GM12878 (cell line): Measurements from ENCODE around the gene ANKS1A. TPM values are rescaled to one million over a fixed set of nuclear protein-coding genes. Genes with fewer than 3 reads are reported as not detected.

Experiments
- ATAC-seq: fragments of 200-7000 bp; cut with Tn5 transposase; 3 replicates; pipeline ENCODE4 v1.9.1; 2020; ENCODE audit warnings: mild to moderate bottlenecking, moderate library complexity
- BruUV-seq: library from RNA; stranded (reverse); fragments of 400-500 nt; replicated peaks from 2 replicates; lab custom pipeline; 2021; lab: Mats Ljungman, UMichigan
- CTCF ChIA-PET: fragments of 300-600 bp; sonication (Branson Sonifier 250); formaldehyde crosslinking; extraction: SDS; loops from one replicate; lab custom pipeline; 2021; ENCODE audit warnings: inconsistent platforms; lab: Yijun Ruan, JAX
- POLR2A ChIA-PET: fragments of 350-600 bp; formaldehyde crosslinking; extraction: SDS; loops from one replicate; lab custom pipeline; 2021; ENCODE audit warnings: inconsistent platforms; lab: Charles Lee
- RAD21 ChIA-PET: fragments of 300-600 bp; sonication (Branson Sonifier 250); formaldehyde crosslinking; loops from one replicate; lab custom pipeline; 2023; ENCODE audit warnings: antibody characterized with exemption; ENCODE audit not compliant: unreplicated experiment; lab: Charles Lee
- SMC1A ChIA-PET: fragments of 300-600 bp; sonication (Branson Sonifier 250); formaldehyde crosslinking; loops from one replicate; lab custom pipeline; 2023; ENCODE audit not compliant: unreplicated experiment, uncharacterized antibody; lab: Charles Lee
- DNase-seq: peaks from one replicate; pipeline ENCODE4 v3.0.0-alpha.2; 2011; ENCODE audit warnings: low read depth, low spot score
- FAIRE-seq: peaks from 3 replicates; lab custom pipeline; 2011; peaks lifted over from hg19 to GRCh38; lab: Jason Lieb, UNC
- H2AFZ ChIP-seq: 2 replicates; pipeline ENCODE4 v1.6.0; 2011; ENCODE audit warnings: low read depth, low read length, control low read depth; ENCODE audit not compliant: control insufficient read depth
- H3K27ac ChIP-seq: 2 replicates; pipeline ENCODE4 v1.5.1; 2011; ENCODE audit warnings: control low read depth; ENCODE audit not compliant: control insufficient read depth, insufficient read depth
- H3K27me3 ChIP-seq, 2 experiments: replicated peaks in 1 of 2; 2 replicates each; pipeline versions ENCODE4 v1.6.0 to v1.6.1; 2011; ENCODE audit warnings: low read length in 1 of 2; ENCODE audit not compliant: control insufficient read depth in 2 of 2, insufficient read depth in 2 of 2
- H3K36me3 ChIP-seq, 2 experiments: 2 replicates each; pipeline ENCODE4 v1.5.1; 2011; ENCODE audit warnings: low read length in 1 of 2; ENCODE audit not compliant: control insufficient read depth in 2 of 2, insufficient read depth in 2 of 2
- H3K4me1 ChIP-seq: 2 replicates; pipeline ENCODE4 v1.6.1; 2011; ENCODE audit warnings: mild to moderate bottlenecking, low read length, moderate library complexity, mixed read lengths; ENCODE audit not compliant: control insufficient read depth, insufficient read depth
- H3K4me2 ChIP-seq: 2 replicates; pipeline ENCODE4 v1.6.0; 2011; ENCODE audit warnings: control low read depth; ENCODE audit not compliant: control insufficient read depth, insufficient read depth
- H3K4me3 ChIP-seq: fragments of 200-600 bp; sonication (generic); 2 replicates; pipeline ENCODE4 v1.5.1; 2016
- H3K79me2 ChIP-seq: 2 replicates; pipeline ENCODE4 v1.6.0; 2011; ENCODE audit warnings: low read length; ENCODE audit not compliant: control insufficient read depth, insufficient read depth
- H3K9ac ChIP-seq: 2 replicates; pipeline ENCODE4 v1.8.0; 2011; ENCODE audit warnings: low read length, control low read depth, mixed read lengths; ENCODE audit not compliant: control insufficient read depth, insufficient read depth
- H3K9me3 ChIP-seq: replicated peaks from 3 replicates; pipeline ENCODE4 v1.5.1; 2011; ENCODE audit warnings: mild to moderate bottlenecking, low read length; ENCODE audit not compliant: control insufficient read depth, insufficient read depth
- H4K20me1 ChIP-seq: 2 replicates; pipeline ENCODE4 v1.6.0; 2011; ENCODE audit not compliant: control insufficient read depth, insufficient read depth
- BCL3 ChIP-seq: IDR thresholded peaks from 2 replicates; pipeline ENCODE4 v1.6.1; 2011; ENCODE audit warnings: borderline replicate concordance, low read depth, mild to moderate bottlenecking, moderate library complexity, low read length; ENCODE audit not compliant: insufficient read depth, poor library complexity, severe bottlenecking
- CBX5 ChIP-seq: sonication (generic); IDR thresholded peaks from 2 replicates; pipeline ENCODE4 v1.6.1; 2016; ENCODE audit warnings: low read depth, moderate library complexity, mild to moderate bottlenecking, inconsistent platforms
- CUX1 ChIP-seq: IDR thresholded peaks from 2 replicates; pipeline ENCODE4 v1.6.1; 2012; ENCODE audit warnings: improper control_type of control experiment, low read depth, low read length; ENCODE audit not compliant: insufficient replicate concordance
- DPF2 ChIP-seq: fragments of 450-650 bp; IDR thresholded peaks from 2 replicates; pipeline ENCODE4 v1.6.1; 2017; ENCODE audit warnings: mild to moderate bottlenecking
- LARP7 ChIP-seq: fragments of 450-650 bp; IDR thresholded peaks from 2 replicates; pipeline ENCODE4 v1.6.1; 2017; ENCODE audit warnings: mild to moderate bottlenecking
- NR2C2 ChIP-seq: IDR thresholded peaks from 2 replicates; pipeline ENCODE4 v1.6.1; 2011; ENCODE audit warnings: borderline replicate concordance, low read depth; ENCODE audit not compliant: control insufficient read depth, insufficient read length
- POLR2AphosphoS2 ChIP-seq: IDR thresholded peaks from 2 replicates; pipeline ENCODE4 v1.6.1; 2011; ENCODE audit warnings: low read depth, mild to moderate bottlenecking, low read length, improper control_type of control experiment, moderate library complexity
- SREBF1 ChIP-seq: IDR thresholded peaks from 2 replicates; pipeline ENCODE4 v1.6.1; 2012; ENCODE audit warnings: mild to moderate bottlenecking, low read length
- SREBF2 ChIP-seq: IDR thresholded peaks from 2 replicates; pipeline ENCODE4 v1.6.1; 2012; ENCODE audit warnings: mild to moderate bottlenecking, low read length
- TAF1 ChIP-seq: IDR thresholded peaks from 2 replicates; pipeline ENCODE4 v1.6.1; 2011; ENCODE audit warnings: mild to moderate bottlenecking, low read depth, low read length, borderline replicate concordance
- ZBTB40 ChIP-seq: fragments of 450-650 bp; IDR thresholded peaks from 2 replicates; pipeline ENCODE4 v1.6.1; 2016; ENCODE audit warnings: mild to moderate bottlenecking, moderate library complexity, borderline replicate concordance
- ZNF24 ChIP-seq: fragments of 450-650 bp; IDR thresholded peaks from 2 replicates; pipeline ENCODE4 v1.6.1; 2017; ENCODE audit warnings: antibody characterized with exemption, mild to moderate bottlenecking
- WGBS: methylation state at CpG from one replicate; pipeline ENCODE4 v1.1.6; 2016; ENCODE audit warnings: low lambda C conversion rate; ENCODE audit not compliant: insufficient replicate concordance, insufficient coverage; ENCODE audit errors: missing lambda C conversion rate; 5-methylcytosine and 5-hydroxymethylcytosine counted together
- in situ Hi-C: fragments of 300-500 bp; cut with MboI; formaldehyde crosslinking; loops from 9 replicates; pipeline ENCODE4 v1.14.3; 2018; ENCODE audit warnings: mixed read lengths
- intact Hi-C: fragments of 100-400 bp; cut with micrococcal nuclease; formaldehyde crosslinking; loops from one replicate; pipeline ENCODE4 v1.14.2; 2022; ENCODE audit not compliant: unreplicated experiment
- polyA plus RNA-seq, 11 experiments: library from polyadenylated mRNA; depleted of rRNA in 4 of 11; unstranded in 6 of 11; stranded (reverse) in 5 of 11; fragments of >200 nt; fragmentation: Nextera tagmentation in 4 of 11; fragmentation: Illumina TruSeq in 1 of 11; extraction: Ambion mirVana in 4 of 11; extraction: Trizol in 1 of 11; gene quantifications; 1 replicate in 1 of 11; 2 replicates in 10 of 11; pipeline versions ENCODE4 v1.2.1 to v1.2.3, GENCODE V29; 2011 to 2016; ENCODE audit warnings: inconsistent platforms in 2 of 11, missing spikeins in 2 of 11, low read depth in 1 of 11
- total RNA-seq, 4 experiments: library from RNA; depleted of rRNA in 3 of 4; stranded (reverse); fragments of >200 nt in 3 of 4; fragmentation: Illumina TruSeq in 1 of 4; extraction: Trizol in 1 of 4; gene quantifications; 2 replicates each; pipeline versions ENCODE4 v1.2.1 to v1.2.3, GENCODE V29; 2013 to 2021

ANKS1A gene
- total and polyA plus RNA-seq, 10 of the 15 experiments (the other 5 are each of a cell fraction or from before 2014, with no cell fraction given), result 0.60 to 7.0 (median 3.0) TPM

- whole genome bisulfite sequencing, result 95% methylated on average over 11 of the region's 11 CpGs
- H3K27me3 ChIP-seq, result no peaks in the 10 kb centered on the region
- no peak overlapping the region for H3K27ac ChIP-seq
- CTCF ChIA-PET, result interaction anchor here (1.1 to 1.9 kb wide), 5 partner anchors 13 to 182 kb away, joined by 3 to 7 read pairs (median 3); no protein-coding TSS in a partner anchor
- no peak overlapping the region for H3K4me3 ChIP-seq
- intact Hi-C loops (no loop called here), in situ Hi-C loops (no loop called here)
- no peaks in the 10 kb centered on the region for H4K20me1 ChIP-seq
- SMC1A ChIA-PET, result no interaction called here
- no peaks in the 10 kb centered on the region for H3K4me1 ChIP-seq
- H3K79me2 ChIP-seq, result no peaks in the 10 kb centered on the region
- FAIRE-seq (no peak), ATAC-seq (no peak), DNase-seq (no peak)
- POLR2A ChIA-PET, result interaction anchor here (2.0 kb wide), 1 partner anchor 14 kb away, joined by 5 read pairs; no protein-coding TSS in a partner anchor
- no peaks in the 10 kb centered on the region; a peak in 1 of 4 replicates for H3K36me3 ChIP-seq
- H2AFZ ChIP-seq, result no peak overlapping the region
- RAD21 ChIA-PET, result no interaction called here
- H3K9me3 ChIP-seq, result no peaks in the 10 kb centered on the region
- no TSS peak for BruUV-seq
- no peak overlapping the region for H3K4me2 ChIP-seq
- no peak overlapping the region for H3K9ac ChIP-seq
- TF ChIP-seq NR2C2 (no peak), CBX5 (no peak), TAF1 (no peak), BCL3 (no peak), CUX1 (no peak), SREBF2 (no peak), LARP7 (no peak), ZNF24 (no peak), DPF2 (no peak), ZBTB40 (no peak), SREBF1 (no peak), POLR2AphosphoS2 (no peak)
These were observed 136.5 kb downstream of the ANKS1A start for GRCh38 chr6:35025232-35026188.
